Prostate gland (tissue), 2 donors: ENCODE data around the gene CDH13. TPM values are rescaled to one million over a fixed set of nuclear protein-coding genes. Genes with fewer than 3 reads are reported as not detected.

Source experiments
- DNase-seq: peaks from one replicate; pipeline ENCODE4 v3.0.0-alpha.2; 2019; ENCODE audit warnings: low spot score
- H3K27ac ChIP-seq, 2 donors: fragments of 200-600 bp; sonication (generic); 2 replicates each; pipeline ENCODE4 v1.5.1; 2017 to 2019
- H3K27me3 ChIP-seq: fragments of 200-600 bp; sonication (generic); replicated peaks from 2 replicates; pipeline ENCODE4 v1.5.1; 2019; ENCODE audit not compliant: insufficient read depth
- H3K36me3 ChIP-seq, 2 donors: fragments of 200-600 bp; sonication (generic); 1 replicate in 1 of 2; 2 replicates in 1 of 2; pipeline versions ENCODE4 v1.5.1 to v1.8.1; 2017 to 2019
- H3K4me1 ChIP-seq: fragments of 200-600 bp; sonication (generic); replicated peaks from 2 replicates; pipeline ENCODE4 v1.5.1; 2019
- H3K4me3 ChIP-seq, 2 donors: fragments of 200-600 bp; sonication (generic); 2 replicates each; pipeline ENCODE4 v1.5.1; 2017 to 2019
- H3K9me3 ChIP-seq: fragments of 200-600 bp; sonication (generic); 2 replicates; pipeline ENCODE4 v1.5.1; 2017
- POLR2A ChIP-seq: fragments of 450-650 bp; IDR thresholded peaks from one replicate; pipeline ENCODE4 v1.6.1; 2016; ENCODE audit warnings: antibody characterized with exemption, mild to moderate bottlenecking
- POLR2AphosphoS5 ChIP-seq: sonication (generic); formaldehyde crosslinking; IDR thresholded peaks from one replicate; pipeline ENCODE4 v1.6.1; 2017; ENCODE audit warnings: antibody characterized with exemption
- WGBS: methylation state at CpG from one replicate; pipeline ENCODE4 v1.1.5; 2018; 5-methylcytosine and 5-hydroxymethylcytosine counted together
- intact Hi-C: fragments of 100-400 bp; cut with DNase I; formaldehyde crosslinking; loops from one replicate; pipeline ENCODE4 v1.14.2; 2022
- total RNA-seq, 2 donors: library from RNA; depleted of rRNA; stranded (reverse); fragments of >200 nt; gene quantifications; one replicate each; pipeline ENCODE4 v1.1.0, GENCODE V29; 2016
- TF ChIP-seq, protein P1 (sequence below), 4 experiments: fragments of 200-600 bp in 2 of 4; fragments of 450-650 bp in 2 of 4; sonication (generic) in 2 of 4; IDR thresholded peaks; 1 replicate in 3 of 4; 2 replicates in 1 of 4; pipeline ENCODE4 v1.5.1; 2016 to 2019; ENCODE audit warnings: antibody characterized with exemption in 4 of 4, mild to moderate bottlenecking in 2 of 4, moderate library complexity in 2 of 4

The CDH13 gene
- total RNA-seq, 2 donors from 2014 or later: 20.6 to 23.0 TPM

DNA sequence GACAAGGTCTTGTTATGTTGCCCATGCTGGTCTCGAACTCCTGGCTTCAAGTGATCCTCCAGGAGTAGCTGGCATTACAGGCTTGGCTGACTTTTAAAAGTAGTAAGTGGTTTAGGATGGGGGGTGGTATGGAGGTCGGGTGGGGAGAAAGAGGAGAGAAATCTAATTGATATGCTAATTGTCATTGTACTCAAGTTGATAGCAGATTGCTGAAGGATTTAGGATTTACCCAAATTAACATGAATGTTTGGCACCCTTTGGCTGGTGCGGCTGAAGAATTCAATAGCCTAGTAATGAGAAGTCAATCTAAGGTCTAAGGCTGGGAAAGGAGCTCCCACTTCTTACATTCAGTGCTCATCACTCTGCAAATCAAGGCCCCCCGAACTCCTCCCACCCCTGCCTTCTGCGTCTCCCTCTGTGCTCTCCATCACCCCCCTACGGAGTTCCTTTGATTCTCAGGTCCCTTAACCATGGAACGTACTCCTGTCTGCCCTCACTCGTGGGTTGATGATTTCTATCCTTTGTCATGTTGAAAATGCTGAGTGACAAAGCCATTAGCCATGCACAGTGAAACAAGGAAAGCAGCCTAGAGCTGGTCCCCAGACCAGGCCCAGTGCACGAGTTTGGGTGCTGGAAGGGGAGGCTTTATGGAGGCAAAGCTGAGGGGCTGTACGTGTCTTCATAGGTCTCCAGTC lies 17.3 kb downstream of the CDH13 start:
- Histone ChIP-seq H3K4me1 (no peaks in the 10 kb centered on the region), H3K36me3 (no peaks in the 10 kb centered on the region), H3K4me3 (no peak overlapping the region), H3K27me3 (no peaks in the 10 kb centered on the region), H3K27ac (no peak overlapping the region), H3K9me3 (no peaks in the 10 kb centered on the region)
- TF ChIP-seq POLR2AphosphoS5 (no peak), POLR2A (no peak)
- TF ChIP-seq, protein P1, sequence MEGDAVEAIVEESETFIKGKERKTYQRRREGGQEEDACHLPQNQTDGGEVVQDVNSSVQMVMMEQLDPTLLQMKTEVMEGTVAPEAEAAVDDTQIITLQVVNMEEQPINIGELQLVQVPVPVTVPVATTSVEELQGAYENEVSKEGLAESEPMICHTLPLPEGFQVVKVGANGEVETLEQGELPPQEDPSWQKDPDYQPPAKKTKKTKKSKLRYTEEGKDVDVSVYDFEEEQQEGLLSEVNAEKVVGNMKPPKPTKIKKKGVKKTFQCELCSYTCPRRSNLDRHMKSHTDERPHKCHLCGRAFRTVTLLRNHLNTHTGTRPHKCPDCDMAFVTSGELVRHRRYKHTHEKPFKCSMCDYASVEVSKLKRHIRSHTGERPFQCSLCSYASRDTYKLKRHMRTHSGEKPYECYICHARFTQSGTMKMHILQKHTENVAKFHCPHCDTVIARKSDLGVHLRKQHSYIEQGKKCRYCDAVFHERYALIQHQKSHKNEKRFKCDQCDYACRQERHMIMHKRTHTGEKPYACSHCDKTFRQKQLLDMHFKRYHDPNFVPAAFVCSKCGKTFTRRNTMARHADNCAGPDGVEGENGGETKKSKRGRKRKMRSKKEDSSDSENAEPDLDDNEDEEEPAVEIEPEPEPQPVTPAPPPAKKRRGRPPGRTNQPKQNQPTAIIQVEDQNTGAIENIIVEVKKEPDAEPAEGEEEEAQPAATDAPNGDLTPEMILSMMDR (IDR thresholded peaks at IDR 0.05): no peak
- intact Hi-C loops: no loop called here
- DNase-seq: no peak
- 81% methylated on average over 10 of the region's 10 CpGs for WGBS

DNA sequence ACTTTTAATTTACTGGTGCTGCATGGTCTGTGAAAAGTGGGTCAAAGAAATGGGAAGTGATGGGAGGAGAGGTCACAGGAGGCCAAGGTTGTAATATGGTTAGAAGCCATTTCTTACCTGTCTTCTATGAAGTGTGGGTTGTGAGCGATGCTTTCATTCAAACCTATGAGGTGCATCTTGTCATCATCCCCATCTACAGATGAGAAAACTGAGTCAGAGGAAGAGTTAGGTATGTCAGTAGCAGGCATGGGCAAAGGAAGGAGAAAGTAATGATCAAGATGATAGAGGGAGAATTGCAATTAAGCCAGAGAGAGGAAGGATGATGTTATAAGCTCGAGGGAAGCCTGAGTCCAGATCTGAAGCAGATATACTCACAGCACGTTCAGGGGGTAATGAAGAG lies 19.7 kb downstream of the CDH13 start:
- intact Hi-C loops: no loop called here
- Histone ChIP-seq H3K4me1 (no peaks in the 10 kb centered on the region), H3K27me3 (no peaks in the 10 kb centered on the region), H3K27ac (no peak overlapping the region), H3K9me3 (no peaks in the 10 kb centered on the region), H3K36me3 (no peaks in the 10 kb centered on the region), H3K4me3 (no peak overlapping the region)
- 78% methylated on average over 3 of the region's 3 CpGs for WGBS
- TF ChIP-seq POLR2A (no peak), POLR2AphosphoS5 (no peak)
- TF ChIP-seq, protein P1 (IDR thresholded peaks at IDR 0.05): no peak
- no peak for DNase-seq

DNA sequence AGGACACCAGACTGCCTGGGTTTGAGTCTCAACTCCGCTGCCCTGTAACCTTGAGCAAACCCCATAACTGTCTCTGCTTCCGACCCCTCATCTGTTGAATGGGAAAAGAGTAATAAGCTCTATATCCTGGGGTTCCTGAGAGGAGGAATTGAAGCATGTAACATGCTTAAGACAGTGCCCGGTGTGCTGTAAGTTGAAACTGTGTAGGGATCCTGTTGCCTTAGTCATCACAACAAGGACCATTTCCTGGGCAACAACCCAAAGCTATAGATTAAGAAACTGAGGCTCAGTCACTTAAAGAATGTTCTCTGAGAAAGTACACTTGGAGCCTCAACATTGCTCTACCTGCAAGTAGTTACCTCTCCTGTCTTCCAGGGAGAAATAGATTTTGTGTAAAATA lies 23.0 kb downstream of the CDH13 start:
- intact Hi-C loops: no loop called here
- 91% methylated on average over 3 of the region's 3 CpGs for WGBS
- H3K4me1 ChIP-seq: no peaks in the 10 kb centered on the region

DNA sequence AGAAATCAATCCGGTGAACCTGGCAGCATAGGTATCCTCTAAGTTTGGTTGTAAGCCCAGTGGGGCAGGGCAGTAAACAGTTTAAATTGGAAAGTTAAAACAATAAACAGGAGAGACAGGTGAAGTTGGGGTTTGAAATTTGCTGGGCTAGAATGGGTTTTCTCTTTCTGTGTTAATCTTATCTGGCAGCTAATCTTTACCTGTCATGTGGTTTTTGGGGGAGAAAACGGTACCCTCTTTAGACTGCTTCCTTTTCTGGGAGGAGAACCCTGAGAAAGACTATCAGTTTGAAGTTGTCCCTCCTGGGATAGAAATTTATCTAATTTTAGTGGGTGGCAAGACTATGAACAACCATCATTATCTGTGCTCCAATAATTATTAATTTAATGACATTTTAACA lies 24.0 kb downstream of the CDH13 start:
- no peak for DNase-seq
- no peaks in the 10 kb centered on the region for H3K27me3 ChIP-seq
- intact Hi-C loops: no loop called here
- no peaks in the 10 kb centered on the region for H3K4me1 ChIP-seq
- no peaks in the 10 kb centered on the region for H3K9me3 ChIP-seq
- TF ChIP-seq POLR2AphosphoS5: no peak
- TF ChIP-seq, protein P1 (IDR thresholded peaks at IDR 0.05): no peak
- TF ChIP-seq POLR2A: no peak
- H3K27ac ChIP-seq: no peak overlapping the region
- 73% methylated on average over 2 of the region's 2 CpGs for WGBS
- H3K4me3 ChIP-seq: no peak overlapping the region
- no peaks in the 10 kb centered on the region for H3K36me3 ChIP-seq

More for the DNA sequence above, 23.0 kb downstream of the CDH13 start:
- no peaks in the 10 kb centered on the region for H3K27me3 ChIP-seq
- H3K9me3 ChIP-seq: no peaks in the 10 kb centered on the region
- no peak for TF ChIP-seq POLR2A
- no peak for TF ChIP-seq POLR2AphosphoS5
- TF ChIP-seq, protein P1 (IDR thresholded peaks at IDR 0.05): no peak
- no peak overlapping the region for H3K4me3 ChIP-seq
- H3K27ac ChIP-seq: no peak overlapping the region
- DNase-seq: no peak
- H3K36me3 ChIP-seq: no peaks in the 10 kb centered on the region

DNA sequence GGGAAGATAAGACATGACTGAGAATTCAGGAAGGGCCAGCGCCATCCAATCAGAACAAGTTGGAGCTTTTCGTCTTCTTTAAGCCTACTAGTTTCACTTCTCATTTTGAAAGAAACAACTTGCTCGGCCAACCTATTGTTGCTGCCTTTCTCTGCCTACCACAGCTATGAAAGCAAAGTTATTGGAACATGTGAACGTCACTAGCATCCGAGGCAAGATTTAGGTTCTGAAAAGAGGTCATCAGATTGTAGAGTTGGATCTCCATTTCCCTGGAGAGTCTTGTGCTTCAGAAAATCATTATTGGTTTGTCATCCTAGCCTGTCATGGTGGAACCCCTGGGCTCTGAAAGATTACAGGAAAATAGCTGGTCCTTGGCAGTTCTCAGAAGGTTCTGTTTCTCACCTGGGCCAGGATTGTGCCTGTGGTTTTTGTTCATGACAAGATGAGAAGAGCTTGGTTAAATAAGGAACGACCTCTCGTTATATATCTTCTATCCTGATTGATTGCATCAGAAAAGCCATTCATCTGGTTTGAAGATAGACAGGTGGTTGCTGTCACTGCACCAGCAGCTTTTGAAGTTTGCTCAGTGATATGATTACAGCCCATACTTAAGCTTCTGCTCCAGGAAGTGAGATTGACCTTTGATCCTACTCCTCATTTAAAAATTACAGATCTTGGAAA lies 25.3 kb downstream of the CDH13 start:
- H3K4me1 ChIP-seq: no peaks in the 10 kb centered on the region
- TF ChIP-seq, protein P1 (IDR thresholded peaks at IDR 0.05): no peak
- no peak for TF ChIP-seq POLR2A
- no peak for TF ChIP-seq POLR2AphosphoS5
- intact Hi-C loops: no loop called here
- H3K27ac ChIP-seq: no peak overlapping the region
- no peaks in the 10 kb centered on the region for H3K9me3 ChIP-seq
- H3K27me3 ChIP-seq: no peaks in the 10 kb centered on the region
- WGBS: 82% methylated on average over 7 of the region's 7 CpGs
- no peak overlapping the region for H3K4me3 ChIP-seq
- H3K36me3 ChIP-seq: no peaks in the 10 kb centered on the region
- no peak for DNase-seq
